ENCODE data around the gene GRAP2.

GRCh38 chr22:39928536-39929520, 27.9 kb downstream of the GRAP2 start:
- TF ChIP-seq CTCF (IDR thresholded peaks at IDR 0.05; ENCODE audit: extremely low read depth in 1 of 2, insufficient read depth in 1 of 2, low read depth in 1 of 2, low read length in 2 of 2) (no peak), MAX (IDR thresholded peaks at IDR 0.05; ENCODE audit: insufficient read depth, insufficient read length) (no peak), POLR2A (IDR thresholded peaks at IDR 0.05; ENCODE audit: low read depth, low read length) (no peak)

All from endothelial cell of umbilical vein (primary cell).